ENCODE data around the gene MEIOSIN.

DNA sequence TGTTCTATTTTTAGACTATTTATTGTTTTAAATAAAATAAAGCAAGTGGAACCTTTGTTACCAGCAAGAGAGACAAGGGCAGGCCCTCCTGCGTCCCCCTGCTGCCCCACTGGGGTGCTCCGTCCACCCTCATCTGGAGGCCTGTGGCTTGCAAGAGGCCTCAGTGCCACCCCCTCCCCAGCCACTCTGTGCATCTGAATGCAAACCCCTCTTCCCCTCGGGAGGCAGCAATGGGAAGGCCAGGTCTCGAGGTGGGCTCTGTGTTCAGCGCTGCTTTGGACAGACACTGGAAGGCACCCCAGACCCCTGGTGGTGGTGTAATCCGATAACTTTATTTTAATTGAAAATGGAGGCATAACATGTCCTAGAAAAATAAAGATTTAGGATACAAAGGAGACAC, 31.2 kb downstream of the MEIOSIN start:
- TF ChIP-seq, protein P1, sequence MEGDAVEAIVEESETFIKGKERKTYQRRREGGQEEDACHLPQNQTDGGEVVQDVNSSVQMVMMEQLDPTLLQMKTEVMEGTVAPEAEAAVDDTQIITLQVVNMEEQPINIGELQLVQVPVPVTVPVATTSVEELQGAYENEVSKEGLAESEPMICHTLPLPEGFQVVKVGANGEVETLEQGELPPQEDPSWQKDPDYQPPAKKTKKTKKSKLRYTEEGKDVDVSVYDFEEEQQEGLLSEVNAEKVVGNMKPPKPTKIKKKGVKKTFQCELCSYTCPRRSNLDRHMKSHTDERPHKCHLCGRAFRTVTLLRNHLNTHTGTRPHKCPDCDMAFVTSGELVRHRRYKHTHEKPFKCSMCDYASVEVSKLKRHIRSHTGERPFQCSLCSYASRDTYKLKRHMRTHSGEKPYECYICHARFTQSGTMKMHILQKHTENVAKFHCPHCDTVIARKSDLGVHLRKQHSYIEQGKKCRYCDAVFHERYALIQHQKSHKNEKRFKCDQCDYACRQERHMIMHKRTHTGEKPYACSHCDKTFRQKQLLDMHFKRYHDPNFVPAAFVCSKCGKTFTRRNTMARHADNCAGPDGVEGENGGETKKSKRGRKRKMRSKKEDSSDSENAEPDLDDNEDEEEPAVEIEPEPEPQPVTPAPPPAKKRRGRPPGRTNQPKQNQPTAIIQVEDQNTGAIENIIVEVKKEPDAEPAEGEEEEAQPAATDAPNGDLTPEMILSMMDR (conservative IDR thresholded peaks at IDR 0.05), result no peak
- no peak for TF ChIP-seq ZFX (IDR thresholded peaks at IDR 0.05)

Data from C4-2B (cell line).